HepG2 (cell line): Measurements from ENCODE around the gene SLC28A1. TPM values are rescaled to one million over a fixed set of nuclear protein-coding genes. Genes with fewer than 3 reads are reported as not detected.

ENCODE experiments used
- AKNA ChIP-seq: sonication (generic); formaldehyde crosslinking; IDR thresholded peaks from 2 replicates; pipeline ENCODE4 v1.4.0; 2020; ENCODE audit warnings: missing genetic modification reagents, borderline replicate concordance
- CREM ChIP-seq, 2 experiments: sonication (generic) in 1 of 2; formaldehyde crosslinking in 1 of 2; IDR thresholded peaks; 2 replicates each; pipeline versions ENCODE4 v1.4.0 to v1.6.1; 2016 to 2020; ENCODE audit warnings: antibody characterized with exemption in 1 of 2, mild to moderate bottlenecking in 1 of 2, missing genetic modification reagents in 1 of 2
- DZIP1 ChIP-seq: sonication (generic); formaldehyde crosslinking; IDR thresholded peaks from 2 replicates; pipeline ENCODE4 v1.5.0; 2020; ENCODE audit warnings: mild to moderate bottlenecking, missing genetic modification reagents
- FOXM1 ChIP-seq: sonication (generic); formaldehyde crosslinking; IDR thresholded peaks from 2 replicates; pipeline ENCODE4 v1.5.0; 2020; ENCODE audit warnings: missing genetic modification reagents
- GLI4 ChIP-seq: sonication (generic); formaldehyde crosslinking; IDR thresholded peaks from 2 replicates; pipeline ENCODE4 v1.5.1; 2020; ENCODE audit warnings: missing genetic modification reagents, mild to moderate bottlenecking, moderate library complexity, borderline replicate concordance
- HOXA3 ChIP-seq: sonication (generic); formaldehyde crosslinking; IDR thresholded peaks from 2 replicates; pipeline ENCODE4 v1.5.0; 2020; ENCODE audit warnings: missing genetic modification reagents
- MIER2 ChIP-seq: IDR thresholded peaks from 2 replicates; pipeline ENCODE4 v1.6.1; 2016; ENCODE audit warnings: missing biosample characterization, missing genetic modification reagents
- MXD3 ChIP-seq: IDR thresholded peaks from 2 replicates; pipeline ENCODE4 v1.6.1; 2016; ENCODE audit warnings: mild to moderate bottlenecking, missing biosample characterization, missing genetic modification reagents
- RXRA ChIP-seq: sonication (generic); formaldehyde crosslinking; IDR thresholded peaks from 2 replicates; pipeline ENCODE4 v1.5.1; 2020; ENCODE audit warnings: missing genetic modification reagents
- SALL1 ChIP-seq: sonication (generic); formaldehyde crosslinking; IDR thresholded peaks from 2 replicates; pipeline ENCODE4 v1.8.0; 2022; ENCODE audit warnings: mild to moderate bottlenecking, missing genetic modification reagents
- TFAP4 ChIP-seq: sonication (generic); IDR thresholded peaks from 2 replicates; pipeline ENCODE4 v1.6.1; 2016; ENCODE audit warnings: low read depth, borderline replicate concordance
- YEATS2 ChIP-seq: sonication (generic); formaldehyde crosslinking; IDR thresholded peaks from 2 replicates; pipeline ENCODE4 v1.4.0; 2020; ENCODE audit warnings: missing genetic modification reagents, borderline replicate concordance
- ZNF329 ChIP-seq: sonication (generic); formaldehyde crosslinking; IDR thresholded peaks from 2 replicates; pipeline ENCODE4 v1.9.0; 2021; ENCODE audit warnings: low read depth, mild to moderate bottlenecking, missing genetic modification reagents
- ZNF432 ChIP-seq: sonication (generic); formaldehyde crosslinking; IDR thresholded peaks from 2 replicates; pipeline ENCODE4 v1.5.0; 2020; ENCODE audit warnings: missing genetic modification reagents, mild to moderate bottlenecking, borderline replicate concordance
- polyA plus RNA-seq, 8 experiments: library from polyadenylated mRNA; depleted of rRNA in 3 of 8; stranded (reverse) in 7 of 8; unstranded in 1 of 8; fragments of >200 nt; fragmentation: Illumina TruSeq in 4 of 8; extraction: Trizol in 4 of 8; gene quantifications; 2 replicates each; pipeline versions ENCODE4 v1.2.1 to v1.2.3, GENCODE V29; 2011 to 2016; ENCODE audit warnings: low read depth in 4 of 8, missing spikeins in 1 of 8, mixed read lengths in 1 of 8; ENCODE audit not compliant: insufficient read depth in 1 of 8
- total RNA-seq, 5 experiments: library from RNA; depleted of rRNA; stranded (reverse); fragments of >200 nt; fragmentation: Illumina TruSeq; extraction: Trizol; gene quantifications; 2 replicates each; pipeline ENCODE4 v1.2.3, GENCODE V29; 2016; ENCODE audit warnings: low read depth in 1 of 5
- TF ChIP-seq, protein P1 (sequence below): sonication (generic); formaldehyde crosslinking; IDR thresholded peaks from 2 replicates; pipeline ENCODE4 v1.4.0; 2020; ENCODE audit warnings: missing genetic modification reagents, borderline replicate concordance

SLC28A1 gene
- total and polyA plus RNA-seq, 2 of the 13 experiments (the other 11 are each of a cell fraction or from before 2014, with no cell fraction given): 0.31 to 5.8 TPM

GRCh38 chr15:84914909-84915605 is 30.6 kb downstream of the SLC28A1 start (continued):
- TF ChIP-seq AKNA (CRISPR knock-in tag) (no peak), GLI4 (CRISPR knock-in tag) (no peak), HOXA3 (CRISPR knock-in tag) (peak; percentile 60; the same call in 1 of the 2 replicates), SALL1 (peak; percentile 64), DZIP1 (CRISPR knock-in tag) (no peak), TFAP4 (peak; percentile 64; the same call in 1 of the 2 replicates), FOXM1 (no peak), CREM (IDR thresholded peaks at IDR 0.05) (peak; percentile 47; the same call in 1 of the 2 replicates), CREM (CRISPR knock-in tag; IDR thresholded peaks at IDR 0.05) (no peak), MIER2 (CRISPR knock-in tag) (0 out of 2 replicates have a peak, but pooled peaks have one; percentile 28), ZNF432 (no peak), YEATS2 (peak; percentile 63; the same call in 1 of the 2 replicates), ZNF329 (CRISPR knock-in tag) (no peak), MXD3 (CRISPR knock-in tag) (no peak), RXRA (CRISPR knock-in tag) (peak; percentile 55; the same call in 1 of the 2 replicates)
- TF ChIP-seq, protein P1, sequence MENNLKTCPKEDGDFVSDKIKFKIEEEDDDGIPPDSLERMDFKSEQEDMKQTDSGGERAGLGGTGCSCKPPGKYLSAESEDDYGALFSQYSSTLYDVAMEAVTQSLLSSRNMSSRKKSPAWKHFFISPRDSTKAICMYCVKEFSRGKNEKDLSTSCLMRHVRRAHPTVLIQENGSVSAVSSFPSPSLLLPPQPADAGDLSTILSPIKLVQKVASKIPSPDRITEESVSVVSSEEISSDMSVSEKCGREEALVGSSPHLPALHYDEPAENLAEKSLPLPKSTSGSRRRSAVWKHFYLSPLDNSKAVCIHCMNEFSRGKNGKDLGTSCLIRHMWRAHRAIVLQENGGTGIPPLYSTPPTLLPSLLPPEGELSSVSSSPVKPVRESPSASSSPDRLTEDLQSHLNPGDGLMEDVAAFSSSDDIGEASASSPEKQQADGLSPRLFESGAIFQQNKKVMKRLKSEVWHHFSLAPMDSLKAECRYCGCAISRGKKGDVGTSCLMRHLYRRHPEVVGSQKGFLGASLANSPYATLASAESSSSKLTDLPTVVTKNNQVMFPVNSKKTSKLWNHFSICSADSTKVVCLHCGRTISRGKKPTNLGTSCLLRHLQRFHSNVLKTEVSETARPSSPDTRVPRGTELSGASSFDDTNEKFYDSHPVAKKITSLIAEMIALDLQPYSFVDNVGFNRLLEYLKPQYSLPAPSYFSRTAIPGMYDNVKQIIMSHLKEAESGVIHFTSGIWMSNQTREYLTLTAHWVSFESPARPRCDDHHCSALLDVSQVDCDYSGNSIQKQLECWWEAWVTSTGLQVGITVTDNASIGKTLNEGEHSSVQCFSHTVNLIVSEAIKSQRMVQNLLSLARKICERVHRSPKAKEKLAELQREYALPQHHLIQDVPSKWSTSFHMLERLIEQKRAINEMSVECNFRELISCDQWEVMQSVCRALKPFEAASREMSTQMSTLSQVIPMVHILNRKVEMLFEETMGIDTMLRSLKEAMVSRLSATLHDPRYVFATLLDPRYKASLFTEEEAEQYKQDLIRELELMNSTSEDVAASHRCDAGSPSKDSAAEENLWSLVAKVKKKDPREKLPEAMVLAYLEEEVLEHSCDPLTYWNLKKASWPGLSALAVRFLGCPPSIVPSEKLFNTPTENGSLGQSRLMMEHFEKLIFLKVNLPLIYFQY (CRISPR knock-in tag): peak; percentile 65; the same call in 1 of the 2 replicates
